ENCODE results near the gene FAAH2. TPM values are rescaled to one million over a fixed set of nuclear protein-coding genes. Genes with fewer than 3 reads are reported as not detected.

Gene FAAH2
- polyA plus RNA-seq, 1 of the 3 experiments (the other 2 are of a cell fraction) = 0.05 TPM

- ChIA-PET POLR2A (no interaction called here), CTCF (no interaction called here)
- H3K4me1 ChIP-seq (ENCODE audit: control insufficient read depth in 1 of 2, insufficient read depth in 2 of 2, low read depth in 1 of 2, low read length in 1 of 2) = no peaks in the 10 kb centered on the region
- H3K9me2 ChIP-seq = no peaks in the 10 kb centered on the region
- H3K27ac ChIP-seq (ENCODE audit: low read depth in 2 of 2, low read length in 1 of 2) = no peak overlapping the region
- no peaks in the 10 kb centered on the region for H3K79me2 ChIP-seq (ENCODE audit: insufficient read depth)
- no peak for DNase-seq
- H3K9ac ChIP-seq = no peak overlapping the region
- no peaks in the 10 kb centered on the region for H4K20me1 ChIP-seq (ENCODE audit: insufficient read depth)
- TF ChIP-seq CTCF (IDR thresholded peaks at IDR 0.05) (no peak), ELF1 (IDR thresholded peaks at IDR 0.05) (no peak), YY1 (IDR thresholded peaks at IDR 0.05; ENCODE audit: low read depth) (no peak), GABPA (IDR thresholded peaks at IDR 0.05; ENCODE audit: low read depth) (no peak), TEAD4 (IDR thresholded peaks at IDR 0.05; ENCODE audit: borderline replicate concordance, insufficient read depth) (no peak), RCOR1 (IDR thresholded peaks at IDR 0.05; ENCODE audit: low read length) (no peak), JUND (IDR thresholded peaks at IDR 0.05) (no peak), SIN3A (IDR thresholded peaks at IDR 0.05; ENCODE audit: borderline replicate concordance, low read depth, low read length) (no peak), NFIC (IDR thresholded peaks at IDR 0.05; ENCODE audit: borderline replicate concordance) (no peak), FOXJ3 (CRISPR knock-in tag; IDR thresholded peaks at IDR 0.05) (no peak), CHD2 (IDR thresholded peaks at IDR 0.05; ENCODE audit: low read length, partially characterized antibody) (no peak), POLR2AphosphoS5 (IDR thresholded peaks at IDR 0.05; ENCODE audit: low read depth, low read length) (no peak), FOXM1 (IDR thresholded peaks at IDR 0.05; ENCODE audit: low read depth) (no peak), SMC3 (IDR thresholded peaks at IDR 0.05; ENCODE audit: low read depth, low read length) (no peak)
- TF ChIP-seq, protein P1, sequence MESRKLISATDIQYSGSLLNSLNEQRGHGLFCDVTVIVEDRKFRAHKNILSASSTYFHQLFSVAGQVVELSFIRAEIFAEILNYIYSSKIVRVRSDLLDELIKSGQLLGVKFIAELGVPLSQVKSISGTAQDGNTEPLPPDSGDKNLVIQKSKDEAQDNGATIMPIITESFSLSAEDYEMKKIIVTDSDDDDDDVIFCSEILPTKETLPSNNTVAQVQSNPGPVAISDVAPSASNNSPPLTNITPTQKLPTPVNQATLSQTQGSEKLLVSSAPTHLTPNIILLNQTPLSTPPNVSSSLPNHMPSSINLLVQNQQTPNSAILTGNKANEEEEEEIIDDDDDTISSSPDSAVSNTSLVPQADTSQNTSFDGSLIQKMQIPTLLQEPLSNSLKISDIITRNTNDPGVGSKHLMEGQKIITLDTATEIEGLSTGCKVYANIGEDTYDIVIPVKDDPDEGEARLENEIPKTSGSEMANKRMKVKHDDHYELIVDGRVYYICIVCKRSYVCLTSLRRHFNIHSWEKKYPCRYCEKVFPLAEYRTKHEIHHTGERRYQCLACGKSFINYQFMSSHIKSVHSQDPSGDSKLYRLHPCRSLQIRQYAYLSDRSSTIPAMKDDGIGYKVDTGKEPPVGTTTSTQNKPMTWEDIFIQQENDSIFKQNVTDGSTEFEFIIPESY (IDR thresholded peaks at IDR 0.05; ENCODE audit: borderline replicate concordance, low read depth) = no peak
- TF ChIP-seq, protein P2, sequence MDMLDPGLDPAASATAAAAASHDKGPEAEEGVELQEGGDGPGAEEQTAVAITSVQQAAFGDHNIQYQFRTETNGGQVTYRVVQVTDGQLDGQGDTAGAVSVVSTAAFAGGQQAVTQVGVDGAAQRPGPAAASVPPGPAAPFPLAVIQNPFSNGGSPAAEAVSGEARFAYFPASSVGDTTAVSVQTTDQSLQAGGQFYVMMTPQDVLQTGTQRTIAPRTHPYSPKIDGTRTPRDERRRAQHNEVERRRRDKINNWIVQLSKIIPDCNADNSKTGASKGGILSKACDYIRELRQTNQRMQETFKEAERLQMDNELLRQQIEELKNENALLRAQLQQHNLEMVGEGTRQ (IDR thresholded peaks at IDR 0.05; ENCODE audit: borderline replicate concordance, low read depth, low read length) = no peak
- no peak overlapping the region for H3K4me3 ChIP-seq (ENCODE audit: low read depth in 2 of 2, low read length in 1 of 2)
- no peaks in the 10 kb centered on the region for H3F3A ChIP-seq (replicated peaks; ENCODE audit: insufficient read depth)
- no peaks in the 10 kb centered on the region for H3K9me3 ChIP-seq
- WGBS (ENCODE audit: low lambda C conversion rate) = 15% methylated on average over 4 of the region's 4 CpGs
- H3K27me3 ChIP-seq (ENCODE audit: insufficient read depth) = no peaks in the 10 kb centered on the region
- no peak overlapping the region for H3K4me2 ChIP-seq
- H2AFZ ChIP-seq (ENCODE audit: low read depth) = no peak overlapping the region
- H3K36me3 ChIP-seq (replicated peaks in 1 of 2; ENCODE audit: control insufficient read depth in 1 of 2, insufficient read depth in 2 of 2, low read length in 1 of 2) = no peaks in the 10 kb centered on the region
Observed at GRCh38 chrX:57379296-57379695, 92.8 kb downstream of the FAAH2 start.
